HFFc6 (cell line): ENCODE data around the gene ACSL3. TPM values are rescaled to one million over a fixed set of nuclear protein-coding genes. Genes with fewer than 3 reads are reported as not detected.
"Not testable (repeated sequence)": the region's sequence is repeated elsewhere in the genome, so short reads cannot be mapped to it uniquely, and the experiment has no call there.

Experiments used
- DNase-seq: peaks from one replicate; pipeline ENCODE4 v3.0.0-alpha.2; 2018
- H3K27ac Mint-ChIP-seq: 2 replicates; pipeline ENCODE4 v1.8.0; 2020; ENCODE audit warnings: mild to moderate bottlenecking, mixed read lengths
- H3K27me3 Mint-ChIP-seq: 2 replicates; pipeline ENCODE4 v1.8.0; 2021; ENCODE audit warnings: mild to moderate bottlenecking, moderate library complexity, mixed read lengths; ENCODE audit not compliant: insufficient read depth
- H3K36me3 Mint-ChIP-seq: 2 replicates; pipeline ENCODE4 v1.8.0; 2021; ENCODE audit warnings: low read depth, mixed read lengths
- H3K4me1 Mint-ChIP-seq: 2 replicates; pipeline ENCODE4 v1.8.0; 2020; ENCODE audit warnings: low read depth, mixed read lengths
- H3K4me3 Mint-ChIP-seq: 2 replicates; pipeline ENCODE4 v1.8.0; 2020; ENCODE audit warnings: mild to moderate bottlenecking, moderate library complexity, mixed read lengths
- H3K9me3 Mint-ChIP-seq: 2 replicates; pipeline ENCODE4 v1.8.0; 2020; ENCODE audit warnings: mild to moderate bottlenecking, mixed read lengths
- CTCF ChIP-seq: fragments of 200-600 bp; sonication (generic); IDR thresholded peaks from 2 replicates; pipeline ENCODE4 v1.5.0; 2021; ENCODE audit warnings: antibody characterized with exemption, mild to moderate bottlenecking
- total RNA-seq, 6 experiments: library from RNA; stranded (reverse); fragmentation: NEBNext Ultra II Directional; extraction: Animal tissue kit (Norgen Biotek cat#: 25700); gene quantifications; 2 replicates in 1 of 6; 3 replicates in 5 of 6; pipeline ENCODE4 v1.2.3, GENCODE V29; 2021

Gene ACSL3
- total RNA-seq, 6 experiments from 2014 or later: 64.5 to 119 (median 87.8) TPM

- Mint-ChIP-seq H3K9me3 (no peaks in the 10 kb centered on the region), H3K36me3 (peaks cover 10% of the 10 kb centered on the region), H3K27me3 (no peaks in the 10 kb centered on the region), H3K4me3 (no peak overlapping the region), H3K4me1 (peaks cover 60% of the 10 kb centered on the region), H3K27ac (no peak overlapping the region)
- peak; percentile 33 for DNase-seq
- TF ChIP-seq CTCF: peak; percentile 86
Observed at GRCh38 chr2:222915092-222915957, 54.5 kb downstream of the ACSL3 start.

GRCh38 chr2:222916229-222917197 is 55.7 kb downstream of the ACSL3 start:
- Mint-ChIP-seq H3K4me1 (peaks cover 65% of the 10 kb centered on the region), H3K27ac (no peak overlapping the region), H3K36me3 (peaks cover 18% of the 10 kb centered on the region), H3K9me3 (no peaks in the 10 kb centered on the region), H3K27me3 (no peaks in the 10 kb centered on the region; the same call in 1 of the 2 replicates), H3K4me3 (no peak overlapping the region)
- no peak for TF ChIP-seq CTCF
- no peak for DNase-seq

GRCh38 chr2:222917212-222917611 is 56.4 kb downstream of the ACSL3 start:
- H3K36me3 Mint-ChIP-seq: peaks cover 18% of the 10 kb centered on the region
- H3K9me3 Mint-ChIP-seq, H3K27me3 Mint-ChIP-seq, DNase-seq, H3K4me3 Mint-ChIP-seq, H3K27ac Mint-ChIP-seq: not testable (repeated sequence)
- peaks cover 58% of the 10 kb centered on the region for H3K4me1 Mint-ChIP-seq

GRCh38 chr2:222919841-222920526 is 59.1 kb downstream of the ACSL3 start:
- Mint-ChIP-seq H3K4me1 (peaks cover 39% of the 10 kb centered on the region), H3K9me3 (no peaks in the 10 kb centered on the region), H3K4me3 (peak overlapping the region; percentile 54), H3K27ac (peak overlapping the region; percentile 73), H3K27me3 (no peaks in the 10 kb centered on the region; the same call in 1 of the 2 replicates), H3K36me3 (peaks cover 27% of the 10 kb centered on the region)
- no peak for TF ChIP-seq CTCF
- DNase-seq: peak; percentile 89

GRCh38 chr2:222920657-222921186 is 59.9 kb downstream of the ACSL3 start:
- TF ChIP-seq CTCF: no peak
- DNase-seq: no peak
- Mint-ChIP-seq H3K4me1 (peaks cover 33% of the 10 kb centered on the region), H3K9me3 (no peaks in the 10 kb centered on the region), H3K36me3 (peaks cover 27% of the 10 kb centered on the region), H3K27me3 (no peaks in the 10 kb centered on the region; the same call in 1 of the 2 replicates), H3K27ac (peak overlapping the region; percentile 1; the same call in 1 of the 2 replicates), H3K4me3 (no peak overlapping the region)
